ENCODE results near the gene CTNNBL1.

DNA sequence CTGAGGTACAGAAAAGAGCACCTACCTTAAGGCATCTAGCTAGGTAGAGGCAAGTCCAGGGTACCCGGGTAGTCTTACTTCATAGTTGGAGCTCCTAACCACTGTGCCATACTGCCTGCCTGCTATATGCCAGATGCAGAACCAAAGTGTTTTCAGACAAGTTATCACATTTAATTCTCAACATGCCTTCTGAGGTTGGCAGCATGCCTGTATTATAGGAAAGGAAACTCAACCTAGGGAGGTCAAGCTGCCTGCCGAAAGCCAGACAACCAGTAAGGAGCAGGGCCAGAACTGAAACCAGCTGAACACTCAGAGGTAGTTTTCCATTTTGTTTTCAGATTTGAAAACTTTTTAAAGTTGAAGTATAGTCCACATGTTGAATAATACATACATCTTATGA lies 5.4 kb downstream of the CTNNBL1 start:
- TF ChIP-seq, protein P1, sequence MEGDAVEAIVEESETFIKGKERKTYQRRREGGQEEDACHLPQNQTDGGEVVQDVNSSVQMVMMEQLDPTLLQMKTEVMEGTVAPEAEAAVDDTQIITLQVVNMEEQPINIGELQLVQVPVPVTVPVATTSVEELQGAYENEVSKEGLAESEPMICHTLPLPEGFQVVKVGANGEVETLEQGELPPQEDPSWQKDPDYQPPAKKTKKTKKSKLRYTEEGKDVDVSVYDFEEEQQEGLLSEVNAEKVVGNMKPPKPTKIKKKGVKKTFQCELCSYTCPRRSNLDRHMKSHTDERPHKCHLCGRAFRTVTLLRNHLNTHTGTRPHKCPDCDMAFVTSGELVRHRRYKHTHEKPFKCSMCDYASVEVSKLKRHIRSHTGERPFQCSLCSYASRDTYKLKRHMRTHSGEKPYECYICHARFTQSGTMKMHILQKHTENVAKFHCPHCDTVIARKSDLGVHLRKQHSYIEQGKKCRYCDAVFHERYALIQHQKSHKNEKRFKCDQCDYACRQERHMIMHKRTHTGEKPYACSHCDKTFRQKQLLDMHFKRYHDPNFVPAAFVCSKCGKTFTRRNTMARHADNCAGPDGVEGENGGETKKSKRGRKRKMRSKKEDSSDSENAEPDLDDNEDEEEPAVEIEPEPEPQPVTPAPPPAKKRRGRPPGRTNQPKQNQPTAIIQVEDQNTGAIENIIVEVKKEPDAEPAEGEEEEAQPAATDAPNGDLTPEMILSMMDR (conservative IDR thresholded peaks at IDR 0.05 in 1 of 2, IDR thresholded peaks at IDR 0.05 in 1 of 2; ENCODE audit: low read depth in 1 of 2, low read length in 2 of 2), result no peak
- TF ChIP-seq EZH2 (IDR thresholded peaks at IDR 0.05; ENCODE audit: low read length, missing control alignments), result no peak
